Kidney (tissue), 14 donors: ENCODE data around the gene MRPL45. TPM values are rescaled to one million over a fixed set of nuclear protein-coding genes. Genes with fewer than 3 reads are reported as not detected.

Source experiments
- DNase-seq, 5 donors: peaks; one replicate each; pipeline ENCODE4 v3.0.0-alpha.2; 2013 to 2020
- FAIRE-seq: peaks from 2 replicates; lab custom pipeline; 2012; peaks lifted over from hg19 to GRCh38; lab: Jason Lieb, UNC
- H3K27ac ChIP-seq, 2 donors: one replicate each; pipeline ENCODE4 v1.7.0; 2013; ENCODE audit warnings: low read depth in 2 of 2, low read length in 2 of 2, inconsistent platforms in 1 of 2
- H3K27me3 ChIP-seq: one replicate; pipeline ENCODE4 v1.7.1; 2013; ENCODE audit warnings: low read length, inconsistent platforms; ENCODE audit not compliant: control insufficient read depth, insufficient read depth
- H3K36me3 ChIP-seq, 3 donors: one replicate each; pipeline versions ENCODE4 v1.7.0 to v1.7.1; 2013; ENCODE audit warnings: low read length in 3 of 3, control low read depth in 1 of 3, inconsistent platforms in 1 of 3; ENCODE audit not compliant: insufficient read depth in 3 of 3, control insufficient read depth in 2 of 3
- H3K4me1 ChIP-seq, 3 donors: one replicate each; pipeline versions ENCODE4 v1.7.0 to v1.7.1; 2013; ENCODE audit warnings: low read length in 3 of 3, inconsistent platforms in 1 of 3, low read depth in 1 of 3; ENCODE audit not compliant: control insufficient read depth in 2 of 3, insufficient read depth in 2 of 3
- H3K4me3 ChIP-seq, 3 donors: one replicate each; pipeline versions ENCODE4 v1.7.0 to v1.8.1; 2013; ENCODE audit warnings: low read length in 3 of 3, control low read depth in 1 of 3, inconsistent platforms in 1 of 3
- H3K9ac ChIP-seq, 3 donors: one replicate each; pipeline versions ENCODE4 v1.7.0 to v1.7.1; 2013; ENCODE audit warnings: low read length in 3 of 3, control low read depth in 1 of 3, inconsistent platforms in 1 of 3
- H3K9me3 ChIP-seq, 3 donors: one replicate each; pipeline versions ENCODE4 v1.7.0 to v1.7.1; 2013; ENCODE audit warnings: low read length in 3 of 3, control low read depth in 1 of 3, inconsistent platforms in 1 of 3; ENCODE audit not compliant: control insufficient read depth in 2 of 3, insufficient read depth in 1 of 3
- intact Hi-C: fragments of 100-400 bp; cut with DNase I; formaldehyde crosslinking; loops from one replicate; pipeline ENCODE4 v1.11.1; 2022
- polyA plus RNA-seq: library from polyadenylated mRNA; stranded (reverse); fragments of 350-450 nt; fragmentation: Illumina TruSeq; extraction: RNeasy Lipid Tissue Mini Kit (QIAGEN cat#74804); gene quantifications from one replicate; pipeline ENCODE4 v1.2.3, GENCODE V29; 2014; ENCODE audit warnings: low read depth, low replicate concordance; ENCODE audit not compliant: insufficient read depth
- total RNA-seq: library from RNA; stranded (reverse); fragmentation: NEBNext Ultra II Directional; extraction: Animal tissue kit (Norgen Biotek cat#: 25700); gene quantifications from one replicate; pipeline ENCODE4 v1.2.1, GENCODE V29; 2021
- TF ChIP-seq, protein P1 (sequence below): IDR thresholded peaks from 3 replicates; pipeline ENCODE4 v1.5.1; 2012; ENCODE audit warnings: mild to moderate bottlenecking, moderate library complexity, borderline replicate concordance; ENCODE audit not compliant: insufficient read depth; ENCODE audit errors: extremely low read depth
- donor health status: control.
- donor health status: control.
- donor health status: control.
- donor health status: control.
- donor health status: control.
- donor health status: DM: yes; HTN: yes; CAD: no.
- donor health status: Normal renal cell carcinoma (clear cell type).

Gene MRPL45
- total and polyA plus RNA-seq, 2 donors from 2014 or later, result 28.0 to 45.9 TPM

DNA sequence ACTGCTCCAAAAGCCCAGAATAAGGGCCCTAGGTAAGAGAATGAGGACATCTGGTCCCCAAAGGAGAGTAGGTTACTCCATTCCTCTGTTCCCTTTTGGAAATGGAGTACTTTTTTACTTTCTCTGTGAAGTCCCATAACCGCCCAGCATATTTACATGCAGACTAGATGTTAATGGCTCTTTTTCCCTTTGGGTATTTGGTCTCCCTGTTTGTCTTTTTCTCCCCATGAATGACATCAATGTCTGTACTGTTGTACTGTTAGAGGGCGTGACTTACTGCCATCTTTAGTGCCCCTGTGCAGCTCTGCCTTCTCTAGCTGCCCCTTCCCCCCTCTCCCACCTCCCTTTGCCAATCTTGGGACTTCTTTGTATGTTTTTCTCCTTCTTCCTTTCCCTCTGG, 27.8 kb downstream of the MRPL45 start:
- intact Hi-C loops, result no loop called here
- Histone ChIP-seq H3K27me3 (no peaks in the 10 kb centered on the region), H3K27ac (no peak overlapping the region), H3K4me1 (peaks cover 0 to 4% (median 0%) of the 10 kb centered on the region in 3 donors), H3K4me3 (no peak overlapping the region), H3K36me3 (peaks cover 4 to 6% (median 5%) of the 10 kb centered on the region in 3 donors), H3K9me3 (no peaks in the 10 kb centered on the region), H3K9ac (no peak overlapping the region)
- FAIRE-seq (no peak), DNase-seq (no peak)
- TF ChIP-seq, protein P1, sequence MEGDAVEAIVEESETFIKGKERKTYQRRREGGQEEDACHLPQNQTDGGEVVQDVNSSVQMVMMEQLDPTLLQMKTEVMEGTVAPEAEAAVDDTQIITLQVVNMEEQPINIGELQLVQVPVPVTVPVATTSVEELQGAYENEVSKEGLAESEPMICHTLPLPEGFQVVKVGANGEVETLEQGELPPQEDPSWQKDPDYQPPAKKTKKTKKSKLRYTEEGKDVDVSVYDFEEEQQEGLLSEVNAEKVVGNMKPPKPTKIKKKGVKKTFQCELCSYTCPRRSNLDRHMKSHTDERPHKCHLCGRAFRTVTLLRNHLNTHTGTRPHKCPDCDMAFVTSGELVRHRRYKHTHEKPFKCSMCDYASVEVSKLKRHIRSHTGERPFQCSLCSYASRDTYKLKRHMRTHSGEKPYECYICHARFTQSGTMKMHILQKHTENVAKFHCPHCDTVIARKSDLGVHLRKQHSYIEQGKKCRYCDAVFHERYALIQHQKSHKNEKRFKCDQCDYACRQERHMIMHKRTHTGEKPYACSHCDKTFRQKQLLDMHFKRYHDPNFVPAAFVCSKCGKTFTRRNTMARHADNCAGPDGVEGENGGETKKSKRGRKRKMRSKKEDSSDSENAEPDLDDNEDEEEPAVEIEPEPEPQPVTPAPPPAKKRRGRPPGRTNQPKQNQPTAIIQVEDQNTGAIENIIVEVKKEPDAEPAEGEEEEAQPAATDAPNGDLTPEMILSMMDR, result no peak

DNA sequence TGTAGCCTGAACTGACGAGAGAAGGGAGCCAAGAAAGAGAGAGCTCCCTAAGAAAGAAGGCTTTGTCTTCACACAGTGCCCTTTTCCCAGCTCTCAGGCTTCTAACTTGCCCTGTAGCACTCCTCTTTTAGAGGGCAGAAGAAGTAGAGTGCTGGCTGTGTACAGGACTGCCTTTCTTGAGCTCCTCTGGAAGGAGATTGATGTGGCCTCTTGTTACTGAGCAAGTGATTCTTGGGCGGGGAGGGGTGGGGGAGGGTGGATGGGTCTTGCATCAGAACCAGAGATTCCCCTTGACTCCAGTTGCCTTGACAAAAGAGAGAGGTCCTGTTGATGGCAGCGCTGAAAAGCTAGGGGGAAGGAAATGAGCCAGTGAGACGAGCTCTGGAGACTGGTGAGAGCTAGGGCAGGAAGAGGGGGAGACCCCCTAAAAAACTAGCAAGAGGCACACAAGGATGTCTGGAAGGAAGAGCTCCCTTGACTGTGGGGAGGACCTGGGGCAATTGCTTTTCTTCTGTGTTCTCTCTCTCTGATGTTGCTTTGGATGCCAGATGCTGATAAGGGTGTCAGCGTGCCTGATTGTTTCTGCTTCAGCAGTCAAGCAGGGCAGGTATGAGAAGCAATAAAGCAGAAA, 28.4 kb downstream of the MRPL45 start:
- TF ChIP-seq, protein P1, result no peak
- Histone ChIP-seq H3K4me1 (peaks cover 0 to 4% (median 0%) of the 10 kb centered on the region in 3 donors), H3K27me3 (no peaks in the 10 kb centered on the region), H3K9ac (no peak overlapping the region), H3K36me3 (peaks cover 4 to 6% (median 4%) of the 10 kb centered on the region in 3 donors), H3K9me3 (no peaks in the 10 kb centered on the region), H3K27ac (no peak overlapping the region), H3K4me3 (no peak overlapping the region)
- FAIRE-seq (no peak), DNase-seq (peak in 2 of 5 donors; percentile 25 to 48)
- intact Hi-C loops, result no loop called here

DNA sequence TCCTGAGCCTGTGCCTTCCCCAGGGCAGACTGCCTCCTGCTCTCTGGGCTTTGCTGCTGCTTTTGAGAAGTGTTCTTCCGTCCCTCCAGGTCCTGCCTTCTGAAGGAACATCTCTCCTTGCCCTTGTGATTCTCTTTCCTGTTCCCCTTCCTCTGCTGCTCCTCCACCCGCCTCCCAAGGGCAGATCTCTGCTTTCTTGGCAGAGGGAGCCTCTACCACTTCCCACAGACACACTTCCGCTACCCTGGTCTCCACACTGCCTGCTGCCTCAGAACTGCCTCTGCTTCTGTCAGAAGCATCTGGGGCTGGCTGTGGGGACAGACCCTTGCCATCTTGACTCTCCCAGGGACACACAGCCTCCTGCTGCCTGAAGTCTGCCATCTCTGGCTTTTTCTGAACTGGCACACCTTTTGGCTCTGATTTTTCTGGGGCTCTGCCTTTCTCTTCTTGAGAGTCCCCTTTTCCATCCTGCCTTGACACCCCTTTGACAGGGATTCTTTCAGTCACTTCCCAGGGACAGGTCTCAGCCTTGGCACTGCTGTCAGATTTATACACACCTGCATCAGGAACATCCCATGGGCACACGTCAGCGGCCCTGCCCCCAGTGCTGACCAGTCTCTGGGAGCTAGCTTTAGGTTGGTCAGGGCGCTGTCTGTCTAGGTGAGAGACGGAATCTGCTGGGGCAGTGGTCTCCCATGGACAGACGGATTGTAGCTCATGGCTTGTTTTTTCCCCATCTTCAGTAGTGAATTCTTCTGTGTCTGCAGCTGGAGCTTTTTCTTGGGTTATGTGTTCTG, 30.2 kb downstream of the MRPL45 start:
- peak in 1 of 5 donors; percentile 15 for DNase-seq
- no peak overlapping the region for H3K4me3 ChIP-seq
- no peaks in the 10 kb centered on the region for H3K9me3 ChIP-seq
- peaks cover 0 to 4% (median 0%) of the 10 kb centered on the region in 3 donors for H3K4me1 ChIP-seq
- H3K9ac ChIP-seq, result no peak overlapping the region
- no peak overlapping the region for H3K27ac ChIP-seq
- TF ChIP-seq, protein P1, result no peak
- no peaks in the 10 kb centered on the region for H3K27me3 ChIP-seq
- FAIRE-seq, result no peak
- H3K36me3 ChIP-seq, result peaks cover 0 to 6% (median 4%) of the 10 kb centered on the region in 3 donors
- intact Hi-C loops, result no loop called here
